Thyroid gland (tissue), 4 donors: ENCODE data around the gene DDX23. TPM values are rescaled to one million over a fixed set of nuclear protein-coding genes. Genes with fewer than 3 reads are reported as not detected.
"Not testable (repeated sequence)": the region's sequence is repeated elsewhere in the genome, so short reads cannot be mapped to it uniquely, and the experiment has no call there.

ENCODE experiments used
- DNase-seq, 2 donors: peaks; one replicate each; pipeline ENCODE4 v3.0.0-alpha.2; 2019
- H3K27ac ChIP-seq, 3 donors: fragments of 200-600 bp; sonication (generic); 1 replicate in 2 of 3; 2 replicates in 1 of 3; pipeline ENCODE4 v1.5.1; 2016 to 2019; ENCODE audit warnings: mild to moderate bottlenecking in 1 of 3, moderate library complexity in 1 of 3
- H3K27me3 ChIP-seq: fragments of 200-600 bp; sonication (generic); one replicate; pipeline ENCODE4 v1.5.1; 2019
- H3K36me3 ChIP-seq, 2 donors: fragments of 200-600 bp; sonication (generic); one replicate each; pipeline ENCODE4 v1.5.1; 2016 to 2019
- H3K4me1 ChIP-seq, 2 donors: fragments of 200-600 bp; sonication (generic); one replicate each; pipeline ENCODE4 v1.5.1; 2017 to 2019
- H3K4me3 ChIP-seq, 3 donors: fragments of 200-600 bp; sonication (generic); replicated peaks in 1 of 3; 1 replicate in 2 of 3; 2 replicates in 1 of 3; pipeline ENCODE4 v1.5.1; 2016; ENCODE audit warnings: mild to moderate bottlenecking in 1 of 3
- H3K9me3 ChIP-seq: fragments of 200-600 bp; sonication (generic); one replicate; pipeline ENCODE4 v1.5.1; 2017
- POLR2A ChIP-seq, 2 donors: fragments of 450-650 bp; IDR thresholded peaks; one replicate each; pipeline ENCODE4 v1.6.1; 2017; ENCODE audit warnings: antibody characterized with exemption in 2 of 2, mild to moderate bottlenecking in 2 of 2, moderate library complexity in 1 of 2
- WGBS, 2 donors: methylation state at CpG; one replicate each; pipeline ENCODE4 v1.1.5; 2017; 5-methylcytosine and 5-hydroxymethylcytosine counted together
- intact Hi-C: fragments of 100-400 bp; cut with DNase I; formaldehyde crosslinking; loops from one replicate; pipeline ENCODE4 v1.15.1; 2023
- total RNA-seq, 4 donors: library from RNA; depleted of rRNA; stranded (reverse); fragments of >200 nt; gene quantifications; one replicate each; pipeline ENCODE4 v1.2.3, GENCODE V29; 2016
- TF ChIP-seq, protein P1 (sequence below), 6 experiments: fragments of 200-600 bp in 3 of 6; fragments of 450-650 bp in 3 of 6; sonication (generic) in 3 of 6; IDR thresholded peaks; one replicate each; pipeline ENCODE4 v1.5.1; 2016 to 2019; ENCODE audit warnings: antibody characterized with exemption in 6 of 6, mild to moderate bottlenecking in 2 of 6, inconsistent platforms in 1 of 6, moderate library complexity in 1 of 6

DDX23 gene
- total RNA-seq, 4 donors from 2014 or later = 59.4 to 88.2 (median 70.9) TPM

GRCh38 chr12:48863291-48863690, 11.3 kb upstream of the DDX23 start:
- intact Hi-C loops = no loop called here
- H3K27ac ChIP-seq = no peak overlapping the region
- no peaks in the 10 kb centered on the region for H3K27me3 ChIP-seq
- WGBS, 2 donors = 78 to 82% methylated on average over 4 of the region's 4 CpGs
- TF ChIP-seq, protein P1, sequence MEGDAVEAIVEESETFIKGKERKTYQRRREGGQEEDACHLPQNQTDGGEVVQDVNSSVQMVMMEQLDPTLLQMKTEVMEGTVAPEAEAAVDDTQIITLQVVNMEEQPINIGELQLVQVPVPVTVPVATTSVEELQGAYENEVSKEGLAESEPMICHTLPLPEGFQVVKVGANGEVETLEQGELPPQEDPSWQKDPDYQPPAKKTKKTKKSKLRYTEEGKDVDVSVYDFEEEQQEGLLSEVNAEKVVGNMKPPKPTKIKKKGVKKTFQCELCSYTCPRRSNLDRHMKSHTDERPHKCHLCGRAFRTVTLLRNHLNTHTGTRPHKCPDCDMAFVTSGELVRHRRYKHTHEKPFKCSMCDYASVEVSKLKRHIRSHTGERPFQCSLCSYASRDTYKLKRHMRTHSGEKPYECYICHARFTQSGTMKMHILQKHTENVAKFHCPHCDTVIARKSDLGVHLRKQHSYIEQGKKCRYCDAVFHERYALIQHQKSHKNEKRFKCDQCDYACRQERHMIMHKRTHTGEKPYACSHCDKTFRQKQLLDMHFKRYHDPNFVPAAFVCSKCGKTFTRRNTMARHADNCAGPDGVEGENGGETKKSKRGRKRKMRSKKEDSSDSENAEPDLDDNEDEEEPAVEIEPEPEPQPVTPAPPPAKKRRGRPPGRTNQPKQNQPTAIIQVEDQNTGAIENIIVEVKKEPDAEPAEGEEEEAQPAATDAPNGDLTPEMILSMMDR (IDR thresholded peaks at IDR 0.05) = no peak
- no peak for TF ChIP-seq POLR2A (IDR thresholded peaks at IDR 0.05)
- no peak overlapping the region for H3K4me3 ChIP-seq
- H3K9me3 ChIP-seq = no peaks in the 10 kb centered on the region
- no peaks in the 10 kb centered on the region for H3K36me3 ChIP-seq
- no peak for DNase-seq
- peaks cover 21 to 30% of the 10 kb centered on the region in 2 donors for H3K4me1 ChIP-seq

- Histone ChIP-seq H3K4me3 (no peak overlapping the region), H3K9me3 (no peaks in the 10 kb centered on the region), H3K27me3 (no peaks in the 10 kb centered on the region), H3K36me3 (no peaks in the 10 kb centered on the region), H3K27ac (no peak overlapping the region), H3K4me1 (peaks cover 18 to 25% of the 10 kb centered on the region in 2 donors)
- intact Hi-C loops = no loop called here
- TF ChIP-seq POLR2A (IDR thresholded peaks at IDR 0.05) = no peak
- TF ChIP-seq, protein P1 (IDR thresholded peaks at IDR 0.05) = no peak
- 76 to 79% methylated on average over 4 to 5 of the region's 5 CpGs for WGBS, 2 donors
- no peak for DNase-seq
Observed at GRCh38 chr12:48862760-48863159, 10.8 kb upstream of the DDX23 start.

GRCh38 chr12:48861111-48861510, 9.1 kb upstream of the DDX23 start:
- Histone ChIP-seq H3K27ac (no peak overlapping the region), H3K4me1 (peaks cover 7 to 12% of the 10 kb centered on the region in 2 donors), H3K27me3 (no peaks in the 10 kb centered on the region), H3K4me3 (no peak overlapping the region), H3K36me3 (no peaks in the 10 kb centered on the region), H3K9me3 (no peaks in the 10 kb centered on the region)
- intact Hi-C loops = no loop called here
- 69 to 82% methylated on average over 2 of the region's 2 CpGs for WGBS, 2 donors
- DNase-seq = no peak
- TF ChIP-seq, protein P1 (IDR thresholded peaks at IDR 0.05) = no peak
- TF ChIP-seq POLR2A (IDR thresholded peaks at IDR 0.05) = no peak

DNA sequence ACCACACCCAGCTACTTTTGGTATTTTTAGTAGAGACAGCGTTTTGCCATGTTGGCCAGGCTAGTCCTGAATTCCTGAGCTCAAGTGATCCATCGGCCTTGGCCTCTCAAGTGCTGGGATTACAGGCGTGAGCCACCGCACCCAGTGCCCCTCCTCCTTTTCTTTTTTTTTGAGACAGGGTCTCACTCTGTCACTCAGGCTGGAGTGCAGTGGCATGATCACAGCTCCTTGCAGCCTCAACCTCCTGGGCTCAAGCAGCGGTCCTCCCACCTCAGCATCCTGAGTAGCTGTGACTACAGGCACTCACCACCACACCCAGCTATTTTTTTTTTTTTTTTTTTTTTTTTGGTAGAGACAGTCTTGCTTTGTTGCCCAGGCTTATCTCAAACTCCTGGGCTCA, 8.3 kb upstream of the DDX23 start:
- intact Hi-C loops, H3K27ac ChIP-seq, H3K4me1 ChIP-seq, H3K9me3 ChIP-seq, DNase-seq, H3K36me3 ChIP-seq, H3K4me3 ChIP-seq, H3K27me3 ChIP-seq: not testable (repeated sequence)
- WGBS, 2 donors = 73 to 75% methylated on average over 5 of the region's 5 CpGs

- no peak overlapping the region for H3K4me3 ChIP-seq
- H3K27ac ChIP-seq = no peak overlapping the region
- H3K27me3 ChIP-seq = no peaks in the 10 kb centered on the region
- H3K36me3 ChIP-seq = no peaks in the 10 kb centered on the region
- H3K4me1 ChIP-seq = no peaks in the 10 kb centered on the region
- TF ChIP-seq, protein P1 (IDR thresholded peaks at IDR 0.05) = no peak
- TF ChIP-seq POLR2A (IDR thresholded peaks at IDR 0.05) = no peak
- WGBS, 2 donors = 95 to 96% methylated on average over 5 of the region's 5 CpGs
- no peaks in the 10 kb centered on the region for H3K9me3 ChIP-seq
- no peak for DNase-seq
- intact Hi-C loops = loop anchor here (5.0 kb wide), 1 partner anchor 128 kb away; no protein-coding TSS in a partner anchor
Observed at GRCh38 chr12:48859607-48860006, 7.6 kb upstream of the DDX23 start.

DNA sequence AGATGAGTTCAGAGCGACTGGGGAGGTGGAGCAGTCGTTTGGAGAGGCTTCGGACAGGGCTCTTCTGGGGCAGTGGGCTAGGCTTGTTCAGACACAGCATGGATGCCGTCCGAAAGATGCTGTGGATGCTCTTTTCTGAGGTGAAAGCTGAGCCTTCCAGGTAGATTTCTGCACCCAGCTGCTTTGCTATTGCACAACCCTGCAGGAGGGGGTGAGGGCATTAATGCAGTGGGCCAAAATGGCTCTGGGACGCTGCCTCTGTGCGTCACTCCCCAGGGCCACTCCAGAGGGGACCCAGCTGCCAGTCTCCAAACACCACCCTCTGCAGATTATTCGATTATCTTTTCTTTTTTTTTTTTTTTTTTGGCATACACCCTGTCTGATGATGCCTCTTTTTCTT, 6.1 kb upstream of the DDX23 start:
- Histone ChIP-seq H3K27ac (no peak overlapping the region), H3K36me3 (no peaks in the 10 kb centered on the region), H3K4me3 (no peak overlapping the region), H3K4me1 (no peaks in the 10 kb centered on the region), H3K27me3 (no peaks in the 10 kb centered on the region), H3K9me3 (no peaks in the 10 kb centered on the region)
- WGBS, 2 donors = 88 to 90% methylated on average over 8 of the region's 8 CpGs
- TF ChIP-seq, protein P1 (IDR thresholded peaks at IDR 0.05) = no peak
- no peak for TF ChIP-seq POLR2A (IDR thresholded peaks at IDR 0.05)
- intact Hi-C loops = loop anchor here (5.0 kb wide), 1 partner anchor 129 kb away; no protein-coding TSS in a partner anchor
- no peak for DNase-seq
